G401.6 (cell line): ENCODE measurements around the gene BAIAP3.
"Not testable (repeated sequence)": the region's sequence is repeated elsewhere in the genome, so short reads cannot be mapped to it uniquely, and the experiment has no call there.

Experiments used
- FAIRE-seq: peaks from 2 replicates; lab custom pipeline; 2012; peaks lifted over from hg19 to GRCh38; lab: Jason Lieb, UNC

Gene BAIAP3

DNA sequence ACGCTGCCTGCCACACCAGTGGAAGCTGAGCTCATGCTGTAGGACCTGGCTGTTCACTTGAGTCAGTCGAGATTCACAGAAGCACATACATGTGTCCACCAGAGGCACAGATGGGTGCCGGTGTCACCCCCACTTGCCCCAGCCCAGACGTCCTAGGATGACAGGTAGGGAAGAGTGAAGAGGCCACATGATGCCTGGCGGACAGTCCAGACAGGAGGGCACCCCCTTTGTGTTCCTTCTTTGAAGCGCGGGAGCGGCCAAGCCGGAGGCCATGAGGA is 15.2 kb upstream of the BAIAP3 start:
- FAIRE-seq, result no peak

DNA sequence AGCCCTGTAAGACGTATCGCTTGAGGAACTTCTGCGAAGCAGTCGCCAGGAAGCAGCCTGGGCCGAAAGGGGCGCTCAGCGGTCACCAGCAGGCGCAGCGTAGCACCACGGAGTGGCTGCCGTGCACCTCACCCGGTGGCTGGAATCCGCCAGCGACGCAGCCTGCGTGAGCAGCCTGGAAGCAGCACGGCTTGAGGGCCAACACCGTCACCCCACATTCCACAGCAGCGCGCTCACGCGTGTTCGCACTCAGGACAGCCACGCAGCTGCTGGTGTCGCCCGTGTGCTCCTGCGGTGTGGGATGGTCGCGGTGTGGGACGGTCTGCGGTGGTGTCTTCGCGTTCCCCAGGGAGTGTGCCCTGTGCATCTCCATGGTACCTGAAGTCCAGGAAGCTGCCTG is 14.4 kb upstream of the BAIAP3 start:
- FAIRE-seq, result no peak

DNA sequence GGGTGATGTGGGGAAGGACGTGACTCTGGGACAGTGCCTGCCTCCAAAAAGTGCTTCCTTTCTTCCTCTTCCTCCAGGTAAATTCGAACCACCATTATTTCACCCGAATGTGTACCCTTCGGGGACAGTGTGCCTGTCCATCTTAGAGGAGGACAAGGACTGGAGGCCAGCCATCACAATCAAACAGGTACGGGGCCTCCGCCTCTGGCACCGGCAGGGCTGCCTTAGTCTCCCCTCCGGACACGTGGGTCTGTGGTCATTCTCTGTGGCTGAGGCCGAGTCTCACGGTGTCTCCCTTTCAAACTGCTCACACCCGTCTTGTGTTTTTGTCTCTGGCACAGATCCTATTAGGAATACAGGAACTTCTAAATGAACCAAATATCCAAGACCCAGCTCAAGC is 13.3 kb upstream of the BAIAP3 start:
- FAIRE-seq, result no peak

DNA sequence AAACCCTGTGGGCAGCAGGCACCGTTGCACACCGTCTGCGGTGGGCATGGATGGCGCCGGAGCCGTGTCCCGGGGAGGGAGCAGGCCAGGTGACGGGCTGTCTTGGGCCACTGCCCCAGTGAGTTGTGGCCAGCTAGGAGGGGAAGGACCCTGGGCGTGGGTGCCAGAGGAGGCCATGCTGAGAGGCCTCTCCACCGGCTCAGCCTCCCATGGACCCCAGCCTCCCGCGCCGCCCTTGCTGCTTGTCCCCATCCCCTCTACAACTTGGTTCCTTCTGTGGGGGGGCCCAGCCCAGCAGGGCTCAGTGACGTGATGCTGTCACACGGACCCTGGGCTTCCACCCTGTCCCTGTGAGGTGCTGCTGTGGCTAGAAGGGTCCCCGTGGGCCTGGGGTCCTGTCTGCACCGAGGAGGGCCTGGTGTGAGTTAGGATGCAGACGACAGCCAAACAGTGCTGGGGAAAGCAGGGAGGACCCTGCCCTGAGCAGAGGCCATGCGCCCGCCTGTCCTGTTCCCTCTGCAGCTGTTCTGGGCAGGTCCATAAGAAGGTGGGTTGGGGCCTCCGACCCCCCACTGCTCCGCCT is 12.7 kb upstream of the BAIAP3 start:
- no peak for FAIRE-seq

GRCh38 chr16:1322407-1322806 is 11.0 kb upstream of the BAIAP3 start:
- FAIRE-seq, result no peak

DNA sequence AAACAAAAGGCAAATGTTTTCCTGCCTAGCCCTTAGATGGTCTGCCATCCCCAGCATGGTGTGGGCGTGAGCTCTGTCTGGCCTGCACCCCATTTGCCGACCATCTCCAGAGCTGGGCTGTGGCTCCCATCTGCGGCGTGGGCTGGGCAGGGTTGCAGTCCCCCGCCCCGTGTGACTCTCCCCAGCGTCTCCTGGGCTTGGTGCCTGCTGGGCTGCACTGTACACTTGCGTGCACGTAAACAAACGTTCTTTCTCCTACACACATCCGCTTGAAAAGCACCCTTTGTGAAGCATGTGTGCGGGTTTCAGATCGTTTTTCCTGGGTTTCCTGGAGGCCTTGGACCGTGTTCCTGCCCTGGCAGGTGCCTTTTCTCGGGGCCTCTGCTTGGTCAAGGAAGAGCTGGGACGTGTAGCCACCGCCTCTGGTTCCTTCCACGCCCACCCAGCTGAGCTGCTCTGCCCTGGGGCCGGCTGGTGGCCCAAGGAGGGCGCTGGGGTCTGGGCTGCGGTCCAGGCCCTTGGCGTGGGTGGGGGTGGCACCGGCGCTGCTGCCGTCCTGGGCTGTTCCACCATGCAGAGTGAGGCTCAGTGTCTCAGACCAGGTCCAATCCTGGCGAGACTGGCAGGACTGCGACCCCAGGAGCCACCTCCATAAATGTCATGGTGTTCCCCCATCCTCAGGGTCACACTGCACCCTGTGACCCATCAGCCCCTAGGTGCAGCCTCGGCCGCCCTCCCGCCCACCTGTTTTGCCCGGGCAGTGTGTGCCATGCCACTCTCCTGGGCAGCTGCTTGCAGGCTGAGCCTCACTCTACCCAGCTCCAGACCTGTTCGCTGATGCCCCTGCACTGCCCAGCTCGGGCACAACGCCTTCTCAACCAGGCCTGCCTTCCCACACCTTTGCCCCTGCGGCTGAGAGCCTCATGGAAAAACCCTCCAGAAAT is 9.9 kb upstream of the BAIAP3 start:
- FAIRE-seq, result no peak

- no peak for FAIRE-seq
These were observed 9.1 kb upstream of the BAIAP3 start for GRCh38 chr16:1324286-1324826.

DNA sequence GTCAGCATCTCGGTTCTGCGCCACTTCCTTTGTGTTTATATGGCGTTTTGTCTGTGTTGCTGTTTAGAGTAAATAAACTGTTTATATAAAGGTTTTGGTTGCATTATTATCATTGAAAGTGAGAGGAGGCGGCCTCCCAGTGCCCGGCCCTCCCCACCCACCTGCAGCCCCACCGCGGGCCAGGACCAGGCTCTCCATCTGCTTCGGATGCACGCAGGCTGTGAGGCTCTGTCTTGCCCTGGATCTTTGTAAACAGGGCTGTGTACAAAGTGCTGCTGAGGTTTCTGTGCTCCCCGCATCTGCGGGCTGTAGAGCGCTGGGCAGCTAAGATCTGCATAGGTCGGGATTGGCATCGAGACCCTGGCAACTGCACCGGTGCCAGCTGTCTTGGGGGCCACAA is 8.2 kb upstream of the BAIAP3 start:
- FAIRE-seq, result no peak

DNA sequence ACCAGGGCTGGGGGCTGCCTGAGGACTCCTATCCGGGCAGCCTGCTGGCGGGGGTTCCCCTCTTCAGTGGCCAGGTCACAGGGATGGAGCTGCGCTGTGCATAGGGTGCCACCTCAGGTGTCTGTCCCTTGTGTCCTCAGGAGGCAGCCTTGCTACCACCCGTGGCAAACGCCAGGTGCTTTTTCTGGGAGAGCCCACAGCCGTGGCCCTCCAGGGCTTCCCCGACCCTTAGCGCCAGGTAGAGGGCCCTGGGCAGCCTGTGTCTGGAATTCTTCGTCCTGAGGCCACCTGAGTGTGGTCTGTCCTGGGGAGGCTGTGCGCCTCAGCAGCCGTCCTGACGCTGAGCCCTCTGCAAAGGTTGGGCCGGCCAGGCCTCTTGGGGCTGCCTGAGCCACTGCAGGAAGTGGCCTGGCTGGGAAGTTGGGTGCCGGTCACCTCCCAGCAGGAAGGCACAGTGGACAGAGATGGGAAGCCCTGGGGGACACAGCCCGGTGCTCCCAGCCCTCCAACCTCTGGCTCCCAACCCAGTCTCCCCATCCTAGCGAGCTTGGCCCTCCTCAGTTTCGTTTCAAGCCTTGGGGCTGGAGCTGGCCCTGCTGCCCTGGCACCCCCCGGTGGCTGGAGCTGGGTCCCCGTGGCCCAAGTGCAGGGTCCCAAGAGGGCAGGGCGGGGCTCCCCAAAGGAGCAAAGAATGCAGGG is 7.6 kb upstream of the BAIAP3 start:
- no peak for FAIRE-seq

DNA sequence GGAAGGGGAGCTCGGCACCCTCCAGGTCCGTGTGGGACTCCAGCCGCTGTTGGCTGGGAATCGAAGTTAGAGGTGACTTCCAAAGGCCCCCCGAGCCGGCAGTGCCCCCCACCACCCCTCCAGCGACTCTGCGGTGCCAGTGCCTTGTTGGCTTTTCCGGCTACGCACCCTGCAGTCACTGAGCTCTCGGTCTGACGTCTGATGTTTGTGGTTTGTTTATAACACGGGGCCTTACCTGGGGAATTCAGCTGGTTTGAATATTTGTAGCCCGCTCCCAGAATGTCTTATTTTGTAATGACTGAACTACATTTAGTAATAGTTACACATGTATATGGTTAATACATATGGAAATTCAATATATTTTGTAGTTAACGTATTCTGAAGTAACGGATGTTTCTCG is 7.1 kb upstream of the BAIAP3 start:
- no peak for FAIRE-seq

- no peak for FAIRE-seq
These were observed 6.4 kb upstream of the BAIAP3 start for GRCh38 chr16:1326946-1327618.

GRCh38 chr16:1327619-1327947 is 5.9 kb upstream of the BAIAP3 start:
- no peak for FAIRE-seq

DNA sequence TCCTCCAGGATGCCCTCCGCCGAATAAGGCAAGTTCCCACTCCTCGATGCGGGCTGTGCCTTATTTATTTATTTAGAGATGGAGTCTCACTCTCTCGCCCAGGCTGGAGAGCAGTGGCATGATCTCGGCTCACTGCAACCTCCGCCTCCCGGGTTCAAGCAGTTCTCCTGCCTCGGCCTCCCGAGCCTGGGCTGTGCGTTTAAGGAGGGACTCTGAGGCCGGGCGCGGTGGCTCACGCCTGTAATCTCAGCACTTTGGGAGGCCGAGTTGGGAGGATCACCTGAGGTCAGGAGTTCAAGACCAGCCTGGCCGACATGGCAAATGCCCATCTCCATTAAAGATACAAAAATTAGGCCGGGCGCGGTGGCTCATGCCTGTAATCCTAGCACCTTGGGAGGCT is 5.3 kb upstream of the BAIAP3 start:
- FAIRE-seq, result not testable (repeated sequence)

- FAIRE-seq, result not testable (repeated sequence)
These were observed 4.5 kb upstream of the BAIAP3 start for GRCh38 chr16:1328961-1329360.

- no peak for FAIRE-seq
These were observed 3.1 kb upstream of the BAIAP3 start for GRCh38 chr16:1330260-1330914.

- no peak for FAIRE-seq
These were observed 2.3 kb upstream of the BAIAP3 start for GRCh38 chr16:1330931-1331711.

- no peak for FAIRE-seq
These were observed 1.5 kb upstream of the BAIAP3 start for GRCh38 chr16:1331712-1332617.

- no peak for FAIRE-seq
These were observed 762 bp upstream of the BAIAP3 start for GRCh38 chr16:1332618-1333148.

GRCh38 chr16:1333854-1334700 is 632 bp downstream of the BAIAP3 start:
- FAIRE-seq, result no peak
